Left lung (tissue), 10 donors: ENCODE results near the gene ZNF337. TPM values are rescaled to one million over a fixed set of nuclear protein-coding genes. Genes with fewer than 3 reads are reported as not detected.
A peak's percentile ranks its signal among the peaks of the same experiment; 100 is the strongest.

Source experiments
- ATAC-seq: fragments of 200-7000 bp; cut with Tn5 transposase; one replicate; pipeline ENCODE4 v1.9.1; 2020; ENCODE audit warnings: moderate library complexity
- DNase-seq, 4 donors: peaks; one replicate each; pipeline ENCODE4 v3.0.0-alpha.2; 2013 to 2020
- H3K27ac ChIP-seq, 2 donors: fragments of 200-600 bp; sonication (generic) in 1 of 2; one replicate each; pipeline versions ENCODE4 v1.5.0 to v1.8.0; 2020 to 2021
- H3K27me3 ChIP-seq, 2 donors: fragments of 200-600 bp; sonication (generic) in 1 of 2; one replicate each; pipeline versions ENCODE4 v1.5.0 to v1.8.0; 2020 to 2021
- H3K36me3 ChIP-seq, 2 donors: fragments of 200-600 bp; sonication (generic) in 1 of 2; one replicate each; pipeline versions ENCODE4 v1.5.0 to v1.8.0; 2020 to 2021
- H3K4me1 ChIP-seq, 2 donors: fragments of 200-600 bp; one replicate each; pipeline ENCODE4 v1.8.0; 2021
- H3K4me3 ChIP-seq, 2 donors: fragments of 200-600 bp; sonication (generic) in 1 of 2; one replicate each; pipeline versions ENCODE4 v1.5.0 to v1.8.0; 2020 to 2021; ENCODE audit warnings: mild to moderate bottlenecking in 1 of 2
- H3K9me3 ChIP-seq, 2 donors: fragments of 200-600 bp; sonication (generic) in 1 of 2; one replicate each; pipeline versions ENCODE4 v1.5.0 to v1.8.0; 2020 to 2021
- intact Hi-C, 2 donors: fragments of 100-400 bp; cut with DNase I; formaldehyde crosslinking; loops; one replicate each; pipeline versions ENCODE4 v1.11.2 to v1.14.2; 2022
- polyA plus RNA-seq, 6 donors: library from polyadenylated mRNA; unstranded; fragments of 120-200 nt; gene quantifications; one replicate each; pipeline ENCODE4 v1.2.1, GENCODE V29; 2013; ENCODE audit not compliant: insufficient read length in 6 of 6
- total RNA-seq, 2 donors: library from RNA; stranded (reverse); fragmentation: NEBNext Ultra II Directional; extraction: Animal tissue kit (Norgen Biotek cat#: 25700); gene quantifications; one replicate each; pipeline ENCODE4 v1.2.1, GENCODE V29; 2021
- TF ChIP-seq, protein P1 (sequence below), 2 donors: fragments of 200-600 bp; sonication (generic) in 1 of 2; IDR thresholded peaks; one replicate each; pipeline versions ENCODE4 v1.5.0 to v1.8.0; 2021; ENCODE audit warnings: antibody characterized with exemption in 2 of 2
- donor health status: DM: no; HTN: yes; CAD: no.
- donor health status: DM: no; HTN: no; CAD: no.

The ZNF337 gene
- total and polyA plus RNA-seq, 8 donors = 9.5 to 58.3 (median 49.8) TPM

DNA sequence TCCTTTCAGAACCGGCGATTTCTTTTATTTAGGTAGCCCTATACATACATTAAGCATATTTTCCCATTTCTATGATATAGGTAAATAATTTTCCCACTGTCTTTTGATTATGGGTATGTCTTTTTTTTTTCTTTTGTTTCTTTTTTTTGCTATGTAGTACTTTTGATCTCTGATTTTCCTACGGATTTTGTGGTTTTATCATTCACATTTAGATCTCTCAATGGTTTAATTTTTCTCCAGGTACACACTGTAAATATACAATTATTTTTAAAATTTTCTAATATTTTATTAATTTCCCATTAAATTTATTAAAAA lies 436 bp upstream of the ZNF337 start:
- intact Hi-C loops = no loop called here
- H3K4me1 ChIP-seq = peaks cover 5 to 18% of the 10 kb centered on the region in 2 donors
- H3K36me3 ChIP-seq = no peaks in the 10 kb centered on the region
- TF ChIP-seq, protein P1, sequence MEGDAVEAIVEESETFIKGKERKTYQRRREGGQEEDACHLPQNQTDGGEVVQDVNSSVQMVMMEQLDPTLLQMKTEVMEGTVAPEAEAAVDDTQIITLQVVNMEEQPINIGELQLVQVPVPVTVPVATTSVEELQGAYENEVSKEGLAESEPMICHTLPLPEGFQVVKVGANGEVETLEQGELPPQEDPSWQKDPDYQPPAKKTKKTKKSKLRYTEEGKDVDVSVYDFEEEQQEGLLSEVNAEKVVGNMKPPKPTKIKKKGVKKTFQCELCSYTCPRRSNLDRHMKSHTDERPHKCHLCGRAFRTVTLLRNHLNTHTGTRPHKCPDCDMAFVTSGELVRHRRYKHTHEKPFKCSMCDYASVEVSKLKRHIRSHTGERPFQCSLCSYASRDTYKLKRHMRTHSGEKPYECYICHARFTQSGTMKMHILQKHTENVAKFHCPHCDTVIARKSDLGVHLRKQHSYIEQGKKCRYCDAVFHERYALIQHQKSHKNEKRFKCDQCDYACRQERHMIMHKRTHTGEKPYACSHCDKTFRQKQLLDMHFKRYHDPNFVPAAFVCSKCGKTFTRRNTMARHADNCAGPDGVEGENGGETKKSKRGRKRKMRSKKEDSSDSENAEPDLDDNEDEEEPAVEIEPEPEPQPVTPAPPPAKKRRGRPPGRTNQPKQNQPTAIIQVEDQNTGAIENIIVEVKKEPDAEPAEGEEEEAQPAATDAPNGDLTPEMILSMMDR (IDR thresholded peaks at IDR 0.05) = no peak
- DNase-seq = no peak
- H3K9me3 ChIP-seq = peaks cover 0 to 21% of the 10 kb centered on the region in 2 donors
- ATAC-seq = no peak
- peak overlapping the region; percentile 88 to 90 for H3K4me3 ChIP-seq
- H3K27me3 ChIP-seq = no peaks in the 10 kb centered on the region
- peak overlapping the region; percentile 89 to 93 for H3K27ac ChIP-seq

DNA sequence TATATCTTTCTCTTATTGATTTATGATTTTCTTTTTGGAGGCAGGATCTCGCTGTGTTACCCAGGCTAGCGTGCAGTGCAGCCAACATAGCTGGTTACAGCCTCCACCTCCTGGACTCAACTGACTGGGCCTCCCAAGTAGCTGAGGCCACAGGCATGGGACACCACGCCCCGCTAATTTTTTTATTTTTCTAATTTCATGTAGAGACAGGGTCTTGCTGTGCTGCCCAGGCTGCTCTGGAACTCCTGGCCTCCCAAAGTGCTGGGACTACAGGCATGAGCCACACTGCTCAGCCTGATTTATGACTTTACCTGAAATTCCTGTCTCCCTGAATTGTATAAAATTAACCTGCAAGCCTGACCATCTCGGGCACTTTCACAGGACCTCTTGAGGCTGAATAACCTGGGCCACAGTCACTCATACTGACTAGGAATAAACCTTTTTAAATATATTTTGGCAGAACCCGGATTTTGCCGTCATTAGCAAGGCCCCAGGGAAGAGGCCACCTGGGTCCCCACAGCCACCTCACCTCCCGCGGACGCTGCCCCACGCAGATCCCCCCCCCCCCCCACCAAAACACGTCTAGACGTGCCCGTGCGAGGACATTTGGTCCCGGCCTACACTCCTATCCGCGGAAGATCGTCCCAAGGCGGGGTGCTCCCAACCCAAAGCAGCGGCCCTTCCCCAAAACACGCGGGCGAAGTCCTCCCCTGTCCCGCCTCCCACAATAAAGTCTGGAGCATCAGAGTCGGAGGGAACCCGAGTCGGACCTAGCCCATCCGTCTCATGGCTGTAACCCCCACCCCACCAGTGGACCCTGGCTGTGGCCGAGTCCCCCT lies 902 bp downstream of the ZNF337 start:
- peaks cover 5 to 18% of the 10 kb centered on the region in 2 donors for H3K4me1 ChIP-seq
- peak in 1 of 4 donors; percentile 38 for DNase-seq
- peaks cover 0 to 16% of the 10 kb centered on the region in 2 donors for H3K9me3 ChIP-seq
- peak overlapping the region; percentile 89 to 93 for H3K27ac ChIP-seq
- peaks cover 0 to 5% of the 10 kb centered on the region in 2 donors for H3K36me3 ChIP-seq
- peak; percentile 21 for ATAC-seq
- peak overlapping the region; percentile 88 to 90 for H3K4me3 ChIP-seq
- TF ChIP-seq, protein P1 (IDR thresholded peaks at IDR 0.05) = no peak
- intact Hi-C loops = no loop called here
- no peaks in the 10 kb centered on the region for H3K27me3 ChIP-seq

DNA sequence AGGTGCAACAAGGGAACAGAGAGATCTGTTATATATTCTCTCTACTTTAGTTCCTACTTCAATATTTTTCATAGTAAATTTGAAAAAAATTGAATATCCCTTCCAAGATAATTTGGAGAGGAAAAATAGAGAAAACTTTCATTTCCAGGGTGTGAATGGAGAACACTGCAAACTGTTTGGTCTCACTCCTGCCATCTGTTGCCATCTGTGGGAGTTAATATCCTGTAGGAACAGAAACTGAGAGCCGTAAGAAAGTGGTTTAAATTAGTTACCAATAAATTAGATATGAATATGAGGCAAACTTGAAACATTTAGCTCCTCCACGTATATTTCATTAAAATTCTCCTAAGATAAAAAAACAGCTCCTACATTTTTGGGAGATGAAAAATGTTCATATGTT lies 4.2 kb downstream of the ZNF337 start:
- TF ChIP-seq, protein P1 (IDR thresholded peaks at IDR 0.05) = no peak
- Histone ChIP-seq H3K36me3 (peaks cover 0 to 5% of the 10 kb centered on the region in 2 donors), H3K4me1 (peaks cover 5 to 12% of the 10 kb centered on the region in 2 donors), H3K9me3 (no peaks in the 10 kb centered on the region), H3K27ac (no peak overlapping the region), H3K27me3 (no peaks in the 10 kb centered on the region), H3K4me3 (no peak overlapping the region)
- intact Hi-C loops = no loop called here
- DNase-seq (no peak), ATAC-seq (no peak)

DNA sequence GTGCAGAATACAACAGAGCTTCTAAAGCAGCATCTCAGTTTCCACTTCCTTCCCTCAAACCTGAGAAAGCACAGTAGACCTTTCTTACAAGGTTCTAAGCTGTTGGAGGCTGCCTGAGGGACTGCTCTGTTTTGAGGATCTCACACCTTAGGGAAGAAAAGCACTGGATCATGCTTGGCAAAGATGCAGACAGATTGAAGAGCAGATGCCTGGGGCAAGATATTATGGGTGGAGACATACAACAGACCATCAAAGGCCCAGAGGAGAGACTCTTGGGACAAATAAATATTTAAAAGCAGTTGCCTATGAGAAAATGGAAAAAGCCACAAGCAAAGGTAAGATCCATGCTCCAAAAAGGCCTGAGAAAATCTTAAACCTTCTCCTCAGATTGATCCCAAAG lies 6.2 kb downstream of the ZNF337 start:
- Histone ChIP-seq H3K4me3 (no peak overlapping the region), H3K27ac (no peak overlapping the region), H3K4me1 (peaks cover 2% of the 10 kb centered on the region in 2 donors), H3K9me3 (no peaks in the 10 kb centered on the region), H3K27me3 (no peaks in the 10 kb centered on the region), H3K36me3 (peaks cover 0 to 15% of the 10 kb centered on the region in 2 donors)
- TF ChIP-seq, protein P1 (IDR thresholded peaks at IDR 0.05) = no peak
- DNase-seq = no peak
- no peak for ATAC-seq
- intact Hi-C loops = no loop called here

DNA sequence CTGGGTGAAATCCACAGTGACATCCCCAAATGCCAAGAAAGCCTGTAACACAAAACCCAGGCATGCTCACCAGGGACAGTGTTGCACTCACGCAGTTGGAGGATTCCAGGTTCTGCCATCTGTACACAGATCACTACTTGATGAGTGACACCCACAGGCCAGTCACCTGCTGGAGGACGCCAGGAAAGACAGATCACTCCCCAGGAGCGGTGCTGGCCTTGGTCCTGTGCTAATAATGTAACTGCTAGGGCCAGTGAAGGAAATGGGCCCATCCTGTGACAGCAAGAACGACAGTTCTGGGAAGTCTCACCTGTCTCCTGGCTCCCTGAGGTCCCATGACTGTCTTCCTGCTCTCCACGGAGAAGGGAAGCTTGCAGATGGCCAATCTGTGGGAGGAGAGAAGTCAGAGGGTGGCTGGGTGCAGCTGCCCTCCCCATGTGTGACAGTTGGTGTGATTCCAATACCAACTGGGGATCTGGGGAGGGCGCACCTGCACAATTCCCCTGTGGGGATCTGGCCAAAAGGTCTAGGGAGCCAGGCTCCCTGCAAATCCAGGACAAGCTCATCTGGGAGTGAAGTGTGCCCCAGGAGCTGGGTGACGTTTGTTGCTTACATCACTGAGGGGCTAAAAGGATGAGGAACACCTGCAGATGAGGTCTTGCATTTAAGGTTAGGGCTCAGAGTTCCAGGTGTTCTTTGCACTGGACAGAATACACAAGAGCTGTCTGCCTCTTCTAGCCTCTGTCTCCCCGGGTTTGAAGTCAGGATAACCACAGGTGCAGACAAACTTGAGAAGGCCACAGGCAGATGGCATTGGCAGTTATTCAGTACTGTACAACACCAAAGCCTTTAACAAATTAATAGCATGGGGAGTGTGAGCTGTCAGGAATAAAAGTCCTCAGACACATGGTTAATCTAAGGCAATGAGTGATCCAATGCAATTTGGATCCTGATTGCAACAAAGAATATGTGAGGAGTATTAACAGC lies 10.3 kb downstream of the ZNF337 start:
- no peak for ATAC-seq
- H3K27ac ChIP-seq = no peak overlapping the region
- H3K9me3 ChIP-seq = no peaks in the 10 kb centered on the region
- no peak for DNase-seq
- H3K4me3 ChIP-seq = no peak overlapping the region
- H3K27me3 ChIP-seq = no peaks in the 10 kb centered on the region
- H3K4me1 ChIP-seq = no peaks in the 10 kb centered on the region
- intact Hi-C loops = no loop called here
- peaks cover 0 to 27% of the 10 kb centered on the region in 2 donors for H3K36me3 ChIP-seq
- TF ChIP-seq, protein P1 (IDR thresholded peaks at IDR 0.05) = no peak
